Limb (tissue), 2 donors: ENCODE measurements around the gene BRD2.
A peak's percentile ranks its signal among the peaks of the same experiment; 100 is the strongest.
"Not testable (repeated sequence)": the region's sequence is repeated elsewhere in the genome, so short reads cannot be mapped to it uniquely, and the experiment has no call there.

ENCODE experiments used
- DNase-seq, 2 donors: peaks; one replicate each; pipeline ENCODE4 v3.0.0-alpha.2; 2016; ENCODE audit errors: extremely low spot score in 2 of 2

BRD2 gene

DNA sequence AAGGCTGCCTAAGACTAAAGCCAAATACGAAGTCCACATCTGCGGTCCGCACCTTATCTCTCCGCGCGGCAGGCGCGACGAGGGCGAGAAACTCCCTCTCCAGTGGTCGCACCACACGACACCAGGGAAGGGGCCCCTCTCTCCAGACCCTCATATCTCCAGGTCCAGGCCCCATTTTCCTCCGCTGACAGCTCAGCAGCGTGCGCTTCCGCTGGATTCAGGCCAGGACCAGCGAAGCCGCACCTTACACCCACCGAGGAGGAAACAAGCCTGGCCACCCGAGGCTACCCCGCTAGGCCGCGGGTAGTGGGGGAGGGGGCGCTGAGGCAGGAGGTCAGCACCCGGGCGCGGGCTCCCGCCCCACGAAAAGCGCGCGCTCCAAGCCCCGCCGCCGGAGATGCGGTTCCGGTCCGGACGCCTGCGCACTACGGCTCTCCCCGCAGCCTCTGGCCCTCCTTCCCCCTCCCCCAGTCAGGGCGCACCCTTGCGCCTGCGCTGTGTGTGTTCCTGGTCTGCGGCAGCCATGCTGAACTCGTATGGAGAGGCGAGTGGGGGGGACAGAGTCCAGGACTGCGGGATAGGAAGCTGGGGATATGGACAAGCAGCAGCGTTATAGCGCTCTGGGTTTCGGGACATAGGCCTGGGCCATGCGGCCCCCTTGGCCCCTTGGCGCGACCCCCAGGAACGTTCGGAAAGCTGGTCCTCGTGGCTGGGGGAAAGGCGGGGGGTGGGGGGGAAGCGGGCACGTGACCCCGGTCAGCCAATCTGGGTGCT, at the start of gene BRD2:
BRD2 (plus strand) TSS at position 502 of the 774 bp plus-strand sequence. CDS start 4,305 bp downstream, outside the sequence.
- DNase-seq = peak; percentile 97 to 98

DNA sequence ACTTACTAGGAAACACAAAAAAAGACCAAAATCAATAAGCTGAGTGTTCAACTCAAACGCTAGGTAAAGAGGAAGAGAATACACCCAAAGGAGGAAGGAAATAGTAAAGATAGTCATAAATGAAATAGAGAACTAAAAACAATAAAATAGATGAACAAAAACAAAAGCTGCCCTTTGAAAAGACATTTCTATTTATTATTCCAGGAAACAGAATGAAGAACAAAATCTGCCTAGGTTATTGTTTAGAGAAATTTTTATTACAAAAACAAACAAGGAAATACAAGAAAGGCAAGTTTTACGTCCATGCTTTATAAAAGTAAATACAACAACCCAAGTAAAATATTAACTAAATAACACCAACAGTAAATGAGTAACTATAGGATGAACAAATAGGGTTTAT, 47.7 kb upstream of the BRD2 start:
- DNase-seq = no peak

- no peak for DNase-seq
These were observed 46.3 kb upstream of the BRD2 start for GRCh38 chr6:32922083-32922482.

GRCh38 chr6:32931211-32931610, 37.2 kb upstream of the BRD2 start:
- no peak for DNase-seq

- DNase-seq = no peak
These were observed 36.1 kb upstream of the BRD2 start for GRCh38 chr6:32932132-32932868.

- DNase-seq = peak; percentile 54 to 80
These were observed 34.7 kb upstream of the BRD2 start for GRCh38 chr6:32933661-32934085.

- DNase-seq = no peak
These were observed 32.7 kb upstream of the BRD2 start for GRCh38 chr6:32935551-32936238.

- no peak for DNase-seq
These were observed 31.9 kb upstream of the BRD2 start for GRCh38 chr6:32936239-32937152.

DNA sequence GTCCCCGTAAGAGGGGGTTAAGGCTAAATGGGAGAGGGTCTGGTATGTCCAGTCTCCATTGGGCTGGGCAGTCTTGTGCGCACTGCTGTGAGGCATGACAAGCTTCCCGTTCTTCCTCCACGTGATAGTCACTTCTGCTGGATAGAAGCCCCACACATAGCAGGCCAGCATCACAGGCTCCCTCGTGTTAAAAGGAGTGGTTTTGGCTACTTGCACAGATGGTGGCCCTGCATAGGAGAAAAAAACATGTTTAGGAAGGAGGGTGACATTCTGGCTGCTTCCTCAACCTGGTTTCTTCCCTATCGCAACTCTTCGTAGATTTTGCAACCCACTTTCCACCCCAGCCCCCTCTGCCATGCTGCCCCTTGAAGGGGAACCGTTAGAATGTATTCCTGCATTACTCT, 31.2 kb upstream of the BRD2 start:
- no peak for DNase-seq

GRCh38 chr6:32938494-32938893, 29.9 kb upstream of the BRD2 start:
- DNase-seq = no peak

- peak; percentile 38 to 64 for DNase-seq
These were observed 27.7 kb upstream of the BRD2 start, which contains the start of gene HLA-DMB for GRCh38 chr6:32940656-32941213. TSS of gene HLA-DMB (minus strand) at chr6:32941028. CDS start at chr6:32940807, 221 bp downstream.

- no peak for DNase-seq
These were observed 27.1 kb upstream of the BRD2 start for GRCh38 chr6:32941214-32941768.

DNA sequence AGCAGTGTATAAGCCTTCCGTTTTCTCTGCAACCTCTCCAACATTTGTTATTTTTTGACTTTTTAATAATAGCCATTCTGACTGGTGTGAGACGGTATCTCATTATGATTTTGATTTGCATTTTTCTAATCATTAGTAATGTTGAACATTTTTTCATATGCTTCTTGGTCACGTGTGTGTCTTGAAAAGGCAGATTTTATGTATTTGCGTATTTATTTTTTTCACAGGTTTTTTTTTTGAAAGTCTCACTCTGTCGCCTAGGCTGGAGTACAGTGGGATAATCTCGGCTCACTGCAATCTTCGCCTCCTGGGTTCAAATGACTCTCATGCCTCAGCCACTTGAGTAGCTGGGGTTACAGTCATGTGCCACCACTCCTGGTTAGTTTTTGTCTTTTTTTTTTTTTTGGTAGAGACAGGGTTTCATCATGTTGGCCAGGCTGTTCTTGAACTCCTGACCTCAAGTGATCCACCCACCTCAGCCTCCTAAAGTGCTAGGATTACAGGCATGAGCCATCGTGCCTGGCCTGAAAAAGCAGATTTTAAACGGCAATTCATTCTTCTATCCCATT, 25.8 kb upstream of the BRD2 start:
- not testable (repeated sequence) for DNase-seq

DNA sequence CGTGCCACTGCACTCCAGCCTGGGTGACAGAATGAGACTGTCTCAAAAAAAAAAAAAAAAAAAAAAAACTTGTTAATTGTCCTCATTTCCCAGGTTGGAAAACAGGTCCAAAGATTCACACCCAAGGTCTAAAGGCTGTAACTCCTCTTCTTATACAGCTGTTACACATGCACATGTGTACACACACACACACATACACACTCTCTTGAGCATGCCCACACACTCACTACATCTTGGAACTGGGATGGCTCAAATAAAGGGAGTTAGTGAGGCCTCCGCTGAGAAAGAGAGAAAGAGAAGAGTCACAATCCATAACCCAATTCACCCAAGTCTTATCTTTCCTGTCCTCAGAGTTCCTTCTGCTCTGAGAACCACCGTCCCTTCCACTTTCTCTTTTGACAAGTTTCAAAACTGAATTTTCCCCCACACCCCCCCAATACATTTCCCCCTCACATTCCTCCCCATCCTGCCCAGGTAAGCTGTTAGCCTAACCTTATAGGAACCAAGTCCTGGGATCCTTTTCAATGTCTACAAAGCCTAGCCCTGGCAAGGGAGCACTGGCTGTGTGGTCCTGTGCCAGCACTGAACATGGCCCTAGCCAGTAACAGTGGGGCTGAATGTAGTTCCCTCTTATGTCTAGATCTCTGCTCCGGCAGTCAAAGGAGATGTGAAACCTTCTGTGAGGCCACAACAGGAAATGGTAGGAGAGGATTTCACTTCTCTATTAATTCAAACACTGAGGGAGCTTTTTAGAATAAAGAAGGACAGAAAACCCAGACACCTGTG, 24.3 kb upstream of the BRD2 start:
- DNase-seq = no peak

DNA sequence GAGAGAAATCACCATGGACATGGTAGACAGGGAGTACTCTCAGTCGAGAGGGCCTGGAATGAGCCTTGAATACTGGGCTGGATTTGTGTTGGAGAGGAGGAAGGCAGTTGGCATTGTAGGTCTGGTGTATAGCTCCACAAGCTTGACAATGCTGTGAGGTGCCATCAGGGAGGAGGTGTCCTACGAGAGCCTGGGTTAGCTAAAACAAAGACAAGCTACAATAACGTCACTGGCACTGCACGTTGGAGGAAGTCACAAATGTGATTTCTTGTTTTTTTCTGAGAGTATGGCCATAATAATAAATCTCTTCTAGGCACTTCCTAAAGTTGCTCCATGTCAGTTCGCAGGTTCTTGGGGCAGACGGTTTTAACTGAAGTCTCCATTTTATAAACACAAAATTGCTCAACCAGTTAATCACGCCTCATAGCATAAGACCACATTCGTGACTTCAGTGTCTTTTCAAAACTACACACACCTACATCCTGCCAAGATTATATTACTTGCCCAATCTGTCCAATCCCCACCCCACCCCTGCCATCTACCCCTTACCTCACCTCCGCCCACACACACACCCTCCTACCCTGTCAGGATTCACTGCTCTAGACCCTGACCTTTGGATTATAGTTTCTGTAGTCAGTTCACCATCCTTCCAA, 23.2 kb upstream of the BRD2 start:
- no peak for DNase-seq

- DNase-seq = no peak
These were observed 22.4 kb upstream of the BRD2 start for GRCh38 chr6:32945953-32946352.

DNA sequence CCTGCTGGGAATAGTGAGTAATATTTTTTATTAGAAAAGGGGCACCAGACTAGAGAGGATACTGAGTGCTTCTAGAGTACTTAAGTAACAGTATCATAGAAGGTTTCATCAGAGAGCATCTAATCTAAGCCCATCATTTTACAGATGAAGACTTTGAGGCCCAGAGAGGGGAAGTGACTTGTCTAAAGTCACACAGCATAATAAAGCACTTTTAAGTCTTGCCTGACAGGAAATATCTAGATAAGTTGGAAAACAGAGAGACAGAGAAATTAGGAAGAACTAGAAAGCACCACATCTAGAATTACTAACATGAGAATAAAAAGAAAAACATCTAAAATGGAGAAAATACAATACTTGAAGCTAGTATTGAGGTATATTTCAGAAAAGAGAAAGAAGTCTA, 21.5 kb upstream of the BRD2 start:
- DNase-seq = no peak

DNA sequence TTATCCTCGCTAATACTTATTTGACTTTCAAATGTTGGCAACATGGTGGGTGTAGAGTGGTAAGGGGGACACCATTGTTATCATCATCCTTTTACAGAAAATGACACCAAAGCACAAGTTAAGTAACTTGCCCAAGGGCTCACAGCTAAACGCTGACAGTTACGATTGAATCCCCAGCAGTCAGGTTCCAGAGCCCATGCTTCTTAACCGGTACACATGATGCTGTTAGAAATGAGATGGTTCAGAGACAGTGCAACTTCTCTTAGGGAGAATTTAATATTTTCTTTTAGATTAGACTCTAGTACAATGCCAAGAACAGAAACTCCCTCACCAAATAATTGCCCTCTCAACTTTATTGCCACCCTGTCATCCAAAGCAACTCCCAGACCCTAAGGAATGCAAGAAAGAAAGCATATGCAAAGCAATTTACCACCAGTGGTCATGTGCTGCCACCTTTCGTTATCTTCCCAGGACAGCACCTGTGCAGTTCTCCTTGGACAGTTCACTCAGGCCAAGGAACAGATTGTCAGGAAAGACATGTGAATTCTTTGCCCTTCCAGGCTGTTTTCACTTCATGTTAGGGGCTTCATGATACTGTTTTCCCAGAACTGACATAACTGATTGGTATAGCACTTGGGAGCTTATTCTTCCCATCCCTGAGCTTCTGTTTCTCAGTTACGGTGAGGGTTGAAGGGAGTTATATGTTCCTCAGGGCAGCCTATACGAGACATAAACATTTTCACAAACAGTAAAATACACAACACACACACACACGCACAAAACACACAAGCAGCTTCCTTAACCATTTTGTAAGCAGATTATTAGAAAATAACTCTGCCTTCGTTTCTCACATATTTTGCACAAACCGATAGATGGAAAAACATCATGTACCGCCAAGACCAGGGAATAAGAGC, 20.6 kb upstream of the BRD2 start:
- peak in 1 of 2 donors; percentile 20 for DNase-seq
